ENCODE results near the gene SYNPO2.
"Not testable (repeated sequence)": the region's sequence is repeated elsewhere in the genome, so short reads cannot be mapped to it uniquely, and the experiment has no call there.

Gene SYNPO2

DNA sequence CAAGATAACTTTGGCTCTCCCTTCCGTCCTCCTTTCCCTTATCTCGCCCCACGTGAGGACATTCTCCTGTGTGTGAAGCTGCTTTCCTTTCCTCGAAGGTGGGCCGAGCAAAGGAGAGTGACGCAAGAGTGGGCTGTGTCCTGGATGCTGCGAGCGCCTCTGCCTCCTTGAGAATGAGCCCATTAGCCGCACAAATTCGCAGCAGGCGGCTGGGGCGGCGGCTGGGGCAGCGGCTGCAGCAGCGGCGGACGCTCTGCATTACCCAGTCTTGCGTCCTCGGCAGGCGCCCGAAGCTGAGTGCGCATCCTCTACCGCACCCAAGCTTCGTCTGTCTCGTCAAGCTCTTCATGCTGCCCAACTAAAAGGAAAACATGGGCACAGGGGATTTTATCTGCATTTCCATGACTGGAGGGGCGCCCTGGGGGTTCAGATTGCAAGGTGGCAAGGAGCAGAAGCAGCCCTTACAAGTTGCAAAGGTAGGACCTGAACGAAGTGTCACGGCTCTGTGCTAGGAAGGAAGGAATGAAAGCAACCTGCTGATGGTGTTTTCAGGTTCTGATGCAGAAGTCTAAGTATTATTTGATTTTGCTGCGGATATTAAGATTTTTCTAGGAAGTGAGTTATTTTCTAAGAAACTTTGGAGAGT is at the start of gene SYNPO2:
Gene SYNPO2 (plus strand): TSS at position 189 of the 646 bp plus-strand sequence. CDS start 183 bp downstream, at position 372.
- DNase-seq (ENCODE audit: low read depth in 2 of 2): no peak

DNA sequence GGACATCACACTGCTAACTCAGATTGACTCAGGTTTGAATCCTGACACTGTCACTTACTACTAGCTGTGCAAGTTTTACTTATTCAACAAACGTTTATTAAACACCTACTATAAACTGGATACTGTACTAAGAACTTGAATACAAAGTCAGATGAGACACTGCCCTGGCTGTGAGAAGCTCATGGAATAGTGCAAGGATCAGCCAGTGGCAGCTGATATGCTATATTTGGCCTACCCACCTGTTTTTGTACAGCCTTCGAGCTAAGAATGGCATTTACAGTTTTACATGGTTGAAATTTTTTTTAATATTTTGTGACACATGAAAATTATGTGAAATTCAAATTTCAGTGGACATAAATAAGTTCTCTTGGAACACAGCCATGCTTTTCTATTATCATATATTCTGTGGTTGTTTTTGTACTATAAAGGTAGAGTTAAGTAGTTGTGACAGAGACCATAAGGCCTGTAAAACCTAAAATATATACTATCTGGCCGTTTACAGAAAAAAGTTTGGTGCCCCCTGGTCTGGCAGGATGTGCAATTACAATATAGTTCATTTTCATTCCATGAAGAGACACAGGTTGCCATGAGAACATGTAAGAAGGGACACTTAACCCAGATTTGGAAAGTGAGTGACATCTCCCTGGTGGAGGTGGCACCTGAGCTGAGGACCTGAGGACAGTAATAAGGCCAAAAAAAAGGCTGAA is 49.3 kb upstream of the SYNPO2 start:
- no peak for DNase-seq (ENCODE audit: low read depth in 2 of 2)

DNA sequence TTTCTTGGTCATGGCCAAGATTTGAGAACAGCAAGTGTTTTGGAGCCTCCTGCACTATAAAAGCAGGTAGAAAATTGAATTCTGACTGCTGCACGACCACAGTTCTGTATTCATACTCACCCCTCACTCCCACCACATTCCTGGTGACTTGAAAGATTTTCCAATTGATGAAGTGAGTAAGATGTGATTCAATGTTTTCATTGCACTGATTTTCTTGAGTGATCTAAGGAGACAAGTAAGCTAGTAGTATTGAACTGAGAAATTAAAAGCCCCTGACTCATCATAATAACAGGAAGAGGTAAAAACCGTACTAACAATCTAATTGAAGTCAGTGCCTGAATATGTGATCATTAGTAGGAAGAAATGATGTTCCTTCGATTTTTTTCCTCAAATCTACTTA is 46.6 kb upstream of the SYNPO2 start:
- no peak for DNase-seq (ENCODE audit: low read depth in 2 of 2)

DNA sequence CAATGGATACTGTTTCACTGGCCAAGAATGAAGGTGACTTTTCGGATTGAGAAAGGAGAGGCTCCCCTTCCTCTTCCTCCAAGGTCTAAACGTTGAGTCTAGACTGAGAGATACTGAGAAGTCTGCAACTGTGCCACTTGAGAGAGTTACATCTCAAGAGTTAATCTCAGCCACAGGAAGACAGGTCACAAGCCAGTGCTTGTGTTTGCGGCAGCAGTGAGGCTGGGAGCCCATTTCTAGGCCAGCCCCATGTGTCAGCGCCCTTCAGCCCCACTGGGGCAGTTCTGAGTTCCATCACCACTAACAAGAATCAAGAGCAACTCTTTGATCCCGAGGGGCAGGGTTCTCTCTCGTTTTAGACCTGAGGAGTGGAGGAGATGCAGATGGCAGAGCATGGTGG is 45.4 kb upstream of the SYNPO2 start:
- DNase-seq (ENCODE audit: low read depth in 2 of 2): no peak

- no peak for DNase-seq (ENCODE audit: low read depth in 2 of 2)
Measured at GRCh38 chr4:118845552-118846050, 43.1 kb upstream of the SYNPO2 start.

DNA sequence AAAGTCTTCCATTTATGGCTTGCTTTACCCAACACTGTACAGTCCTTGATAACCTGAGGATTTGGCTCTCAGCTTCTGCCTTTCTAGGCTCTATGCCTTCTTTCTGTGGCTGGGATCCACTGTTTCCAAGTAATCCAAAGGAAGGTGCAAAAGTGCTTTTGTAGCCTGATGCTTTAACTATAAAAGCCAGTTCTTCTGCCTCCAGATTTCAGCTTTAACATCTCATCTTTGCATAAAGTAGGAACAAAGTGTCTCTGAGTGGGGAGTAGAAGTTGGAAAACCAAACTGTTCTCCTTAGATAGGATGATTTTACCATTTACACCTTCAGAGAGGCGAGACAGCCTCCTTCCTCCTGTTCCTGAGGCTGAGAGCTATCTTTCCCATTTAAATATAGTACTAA is 41.7 kb upstream of the SYNPO2 start:
- DNase-seq (ENCODE audit: low read depth in 2 of 2): no peak

GRCh38 chr4:118848242-118848641 is 40.4 kb upstream of the SYNPO2 start:
- DNase-seq (ENCODE audit: low read depth in 2 of 2): no peak

- DNase-seq (ENCODE audit: low read depth in 2 of 2): no peak
Measured at GRCh38 chr4:118848901-118849300, 39.8 kb upstream of the SYNPO2 start.

DNA sequence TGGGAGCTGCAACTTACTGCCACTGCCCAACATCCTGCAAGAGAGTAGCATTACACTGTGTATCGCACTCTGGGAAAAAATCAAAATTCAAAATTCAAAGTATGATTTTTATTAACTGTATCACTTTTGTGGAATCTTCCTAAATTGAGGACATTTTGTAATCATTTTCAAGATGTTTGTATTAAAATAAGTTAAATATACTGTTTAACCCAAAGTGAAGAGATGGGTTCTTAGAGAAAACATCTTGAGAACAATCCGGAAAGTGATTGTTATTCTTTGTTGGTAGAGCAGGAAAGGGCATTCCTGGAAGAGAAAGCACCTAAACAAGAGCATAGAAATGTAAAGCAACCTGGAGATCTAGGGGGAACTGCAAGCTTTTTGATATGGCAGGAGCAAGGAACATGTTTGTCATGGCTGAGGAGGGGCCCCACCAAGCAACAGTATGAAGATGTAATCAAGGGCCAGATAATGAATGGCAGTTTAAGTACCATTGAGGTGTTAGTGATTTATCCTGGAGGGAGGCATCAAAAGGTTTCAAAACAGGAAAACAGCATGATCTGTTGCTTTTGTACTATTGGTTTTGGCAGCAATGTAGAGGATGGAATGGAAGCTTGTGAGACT is 38.7 kb upstream of the SYNPO2 start:
- no peak for DNase-seq (ENCODE audit: low read depth in 2 of 2)

DNA sequence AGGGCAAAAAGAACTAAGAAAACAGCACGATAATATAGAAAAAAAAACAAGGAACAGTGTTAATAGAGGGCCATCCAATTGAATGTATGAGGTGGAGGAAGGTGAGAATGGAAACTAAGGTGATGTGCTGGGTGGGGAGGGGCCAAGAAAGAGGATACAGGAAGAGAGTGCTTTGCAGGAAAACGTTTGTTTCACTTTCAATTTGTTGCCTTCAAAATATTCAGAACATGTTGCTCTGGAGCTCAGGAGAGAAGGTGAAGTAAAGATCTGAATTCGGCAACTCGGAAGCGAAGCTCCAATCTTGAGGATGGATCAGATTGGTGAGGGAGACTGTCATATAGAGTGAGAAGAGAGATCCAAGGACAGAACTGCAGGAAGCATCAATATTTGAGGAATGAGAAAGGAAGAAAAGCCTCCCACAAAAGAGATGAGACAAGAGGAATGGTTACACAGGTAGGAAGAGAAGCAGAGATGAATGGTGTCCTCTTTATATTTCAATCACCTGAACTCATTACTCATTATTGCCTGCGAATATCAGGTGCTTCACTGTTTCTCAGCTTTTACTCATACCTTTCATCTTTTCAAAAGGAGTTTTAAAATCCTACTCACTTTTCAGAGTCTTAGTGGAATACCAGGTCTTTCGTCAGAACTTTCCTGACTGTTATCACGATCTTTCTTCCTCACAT is 38.0 kb upstream of the SYNPO2 start:
- DNase-seq (ENCODE audit: low read depth in 2 of 2): no peak

DNA sequence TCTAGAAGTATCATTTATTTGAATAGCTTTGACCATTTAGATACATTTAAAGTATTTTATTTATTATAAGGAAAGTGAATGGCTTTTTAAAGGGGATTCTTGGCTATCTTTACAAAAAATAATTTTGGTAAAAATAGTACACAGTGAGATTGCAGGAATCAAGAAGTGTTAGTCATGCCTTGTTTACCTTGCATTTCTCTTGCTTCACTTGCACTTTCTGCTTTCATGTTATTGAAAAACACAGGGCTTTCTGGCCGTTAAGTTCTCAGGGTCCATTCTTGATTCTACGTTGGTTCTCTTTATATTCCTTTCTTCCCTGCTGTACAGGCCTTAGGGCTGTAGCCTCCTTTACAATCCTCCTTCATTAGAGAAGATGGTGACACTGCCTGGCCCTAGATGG is 30.9 kb upstream of the SYNPO2 start:
- no peak for DNase-seq (ENCODE audit: low read depth in 2 of 2)

DNA sequence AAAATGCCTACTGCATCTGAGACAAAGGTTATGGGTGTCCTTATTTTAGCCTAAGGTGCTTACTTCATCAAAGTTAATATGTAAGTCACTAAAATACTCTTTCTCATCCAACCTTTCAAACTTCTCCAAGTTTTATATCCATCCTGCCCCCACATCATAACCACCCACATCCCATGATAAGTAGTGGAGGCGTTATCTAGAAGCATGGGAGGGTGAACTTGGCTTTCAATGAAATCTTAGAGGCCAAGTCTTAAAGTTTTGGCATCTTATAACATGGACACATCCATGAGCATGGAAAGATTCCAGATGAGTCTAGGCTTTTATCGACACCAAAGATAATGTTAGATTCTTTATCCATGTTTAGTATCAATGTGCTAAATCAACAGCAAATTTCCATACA is 29.9 kb upstream of the SYNPO2 start:
- no peak for DNase-seq (ENCODE audit: low read depth in 2 of 2)

DNA sequence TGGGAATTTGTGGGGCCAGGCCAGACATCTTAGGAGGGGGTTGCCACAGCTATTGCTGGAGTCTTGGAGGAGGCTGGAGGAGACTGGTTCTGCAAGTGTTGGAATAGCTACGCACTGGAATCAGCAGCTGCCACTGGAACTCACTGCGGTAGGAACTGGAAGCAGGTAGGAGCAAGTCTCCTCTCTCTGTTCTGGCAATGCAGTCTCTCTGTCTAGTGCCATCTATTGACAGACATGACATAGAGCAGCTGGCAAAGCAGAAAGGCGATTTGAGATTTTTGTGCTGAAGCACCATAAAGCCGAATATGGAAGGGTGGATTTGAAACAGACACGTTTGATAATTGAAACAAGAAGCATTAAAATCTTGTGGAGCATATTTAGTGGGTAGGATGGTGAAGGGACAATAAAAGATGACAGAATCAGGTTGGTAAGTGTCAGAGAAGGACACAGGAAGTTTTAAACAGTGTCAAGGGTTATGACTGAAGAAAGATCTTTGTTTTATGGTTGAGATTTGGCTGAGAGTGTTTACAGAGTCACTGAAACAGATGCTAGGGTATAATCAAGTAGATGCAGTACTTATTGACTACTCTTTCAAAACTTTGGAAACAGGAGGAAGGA is 23.5 kb upstream of the SYNPO2 start:
- no peak for DNase-seq (ENCODE audit: low read depth in 2 of 2)

GRCh38 chr4:118866442-118866841 is 22.2 kb upstream of the SYNPO2 start:
- DNase-seq (ENCODE audit: low read depth in 2 of 2): no peak

- no peak for DNase-seq (ENCODE audit: low read depth in 2 of 2)
Measured at GRCh38 chr4:118867311-118868067, 21.2 kb upstream of the SYNPO2 start.

DNA sequence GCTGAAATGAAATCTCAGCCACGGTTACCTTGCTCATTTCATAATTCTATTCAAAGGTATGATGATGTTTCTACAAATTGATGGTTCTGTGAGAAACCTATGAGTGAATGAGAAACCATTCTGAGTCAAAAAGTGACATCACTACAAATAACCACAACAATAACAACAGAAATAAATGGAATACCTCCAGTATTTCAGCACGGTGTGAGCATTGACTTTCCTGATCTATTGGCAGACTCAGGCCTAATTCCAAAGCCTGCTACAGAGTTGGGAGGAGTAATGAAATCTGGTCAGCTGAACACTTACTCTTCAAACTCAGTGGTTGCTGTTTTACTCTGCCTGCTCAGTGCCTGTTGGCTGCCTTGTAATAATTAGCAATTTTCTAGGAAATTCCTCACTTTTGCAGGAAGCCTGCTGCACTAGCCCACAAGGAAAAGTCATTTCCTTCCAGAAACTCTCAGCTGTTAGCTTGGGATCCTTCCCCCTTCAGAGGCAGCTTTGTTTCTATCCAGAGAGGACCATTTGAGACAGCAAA is 18.8 kb upstream of the SYNPO2 start:
- DNase-seq (ENCODE audit: low read depth in 2 of 2): no peak

DNA sequence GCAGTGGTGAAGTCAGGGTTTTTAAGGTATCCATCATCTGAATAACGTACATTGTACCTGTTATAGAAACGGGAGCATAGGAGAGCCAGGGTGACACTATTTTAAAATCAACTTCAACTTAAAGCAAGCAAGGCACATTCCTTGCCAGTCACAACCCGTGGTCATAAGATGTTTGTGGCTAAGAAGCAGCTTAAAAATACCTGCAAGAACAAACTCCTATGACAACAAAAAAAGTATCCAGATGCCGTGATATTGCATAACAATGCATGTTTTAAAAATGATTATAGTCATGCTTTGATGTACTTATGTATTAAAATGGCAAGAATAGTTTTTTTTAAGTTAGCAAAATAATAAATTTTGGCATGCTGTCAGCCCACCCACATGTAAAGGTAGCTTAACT is 16.5 kb upstream of the SYNPO2 start:
- no peak for DNase-seq (ENCODE audit: low read depth in 2 of 2)

GRCh38 chr4:118877797-118878196 is 10.9 kb upstream of the SYNPO2 start:
- DNase-seq (ENCODE audit: low read depth in 2 of 2): no peak

- DNase-seq (ENCODE audit: low read depth in 2 of 2): not testable (repeated sequence)
Measured at GRCh38 chr4:118878507-118878906, 10.1 kb upstream of the SYNPO2 start.

DNA sequence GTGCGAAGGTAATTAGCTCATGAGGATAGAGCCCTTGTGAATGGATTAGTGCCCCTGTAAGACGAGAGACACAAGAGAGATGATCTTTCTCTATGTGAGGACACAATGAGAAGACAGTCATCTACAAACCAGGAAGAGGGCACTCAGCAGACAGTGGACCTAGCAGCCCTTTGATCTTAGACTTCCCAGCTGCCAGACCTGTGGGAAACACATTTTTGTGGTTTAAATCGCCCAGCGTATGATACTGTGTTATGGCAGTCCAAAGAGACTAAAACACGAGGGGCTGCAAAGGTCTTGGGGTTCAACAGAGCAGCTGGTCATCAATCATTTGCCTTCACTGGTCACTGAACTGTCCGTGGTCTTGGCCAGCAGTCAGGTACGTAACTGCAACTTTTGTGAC is 9.2 kb upstream of the SYNPO2 start:
- DNase-seq (ENCODE audit: low read depth in 2 of 2): no peak

Data from stimulated activated CD8-positive, alpha-beta memory T cell treated with anti-CD3 and anti-CD28 coated beads, Interleukin-15, amount 100 ng/mL, for 4 hours (primary cell).